ENCODE measurements around the gene KANK2.
A peak's percentile ranks its signal among the peaks of the same experiment; 100 is the strongest.

Gene KANK2

DNA sequence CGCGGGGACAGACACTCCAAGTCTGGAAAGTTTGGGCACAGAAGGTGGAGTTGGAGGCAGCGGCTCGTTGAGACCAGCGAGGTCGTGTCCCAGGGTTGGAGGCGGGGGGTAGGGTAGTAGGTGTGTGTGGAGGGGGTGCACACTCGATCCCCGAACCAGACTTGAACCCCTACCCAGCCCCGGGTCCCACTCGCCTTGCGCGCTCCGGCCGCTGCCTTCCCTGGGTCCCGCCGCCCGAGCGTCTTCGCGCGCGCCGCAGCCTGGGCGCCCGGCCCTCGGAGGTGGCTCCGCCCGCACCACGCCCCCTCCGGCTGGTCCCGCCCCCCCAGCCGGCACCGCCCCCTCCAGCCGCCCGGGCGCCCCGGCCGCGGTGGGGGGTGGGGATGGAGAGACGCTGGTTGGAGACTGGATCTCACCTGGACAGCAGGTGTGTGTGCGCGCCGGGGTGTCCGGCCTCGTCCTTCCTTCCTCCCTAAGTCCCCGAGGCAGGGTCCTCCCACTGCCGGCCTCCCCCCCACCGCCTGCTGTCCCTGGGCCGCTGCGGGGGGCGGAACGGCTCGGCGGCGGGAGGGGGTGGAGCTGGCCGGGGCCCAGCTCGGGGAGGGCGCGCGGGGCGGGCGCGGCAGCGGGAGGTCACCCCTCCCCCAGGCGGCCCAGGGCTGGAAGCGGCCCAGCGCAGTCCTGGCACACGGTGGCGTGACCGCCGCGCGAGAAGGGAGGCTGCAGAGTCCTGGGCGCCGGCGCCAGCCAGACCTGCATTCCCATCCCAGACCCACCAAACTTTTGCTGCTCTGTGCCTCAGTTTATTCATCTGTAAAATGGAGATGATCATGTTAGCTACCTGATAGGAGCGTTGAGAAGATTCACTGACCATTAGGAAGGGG lies at the start of gene KANK2:
TSS of gene KANK2 (minus strand) at position 255 of the 884 bp plus-strand sequence. CDS start 3,034 bp downstream, outside the sequence.
- TF ChIP-seq CTCF (IDR thresholded peaks at IDR 0.05; ENCODE audit: low read depth, low read length) (0 out of 2 replicates have a peak, but pooled peaks have one; percentile 9), EZH2phosphoT487 (IDR thresholded peaks at IDR 0.05; ENCODE audit: low read depth) (no peak)
- H3K4me3 ChIP-seq (ENCODE audit: low read length), result peak within 1 kb of the TSS; percentile 92
- H3K79me2 ChIP-seq (ENCODE audit: low read length), result no peaks in the 10 kb centered on the region
- H3K9me3 ChIP-seq (ENCODE audit: insufficient read depth, low read length), result no peaks in the 10 kb centered on the region
- peaks cover 12% of the 10 kb centered on the region for H3K27me3 ChIP-seq (ENCODE audit: low read depth, low read length)
- H3K27ac ChIP-seq (ENCODE audit: low read length), result no peak within 1 kb of the TSS
- H3K36me3 ChIP-seq (replicated peaks; ENCODE audit: low read depth, low read length), result no peaks in the 10 kb centered on the region
- H3K4me2 ChIP-seq (ENCODE audit: low read length), result peak within 1 kb of the TSS; percentile 99
- peak within 1 kb of the TSS; percentile 76 for H3K9ac ChIP-seq (ENCODE audit: low read length)
- H3K4me1 ChIP-seq (ENCODE audit: low read length), result peaks cover 31% of the 10 kb centered on the region
- peak within 1 kb of the TSS; percentile 42; the same call in 1 of the 2 replicates for H2AFZ ChIP-seq (ENCODE audit: low read depth, low read length)
- no peaks in the 10 kb centered on the region for H4K20me1 ChIP-seq (ENCODE audit: insufficient read depth, low read length)

DNA sequence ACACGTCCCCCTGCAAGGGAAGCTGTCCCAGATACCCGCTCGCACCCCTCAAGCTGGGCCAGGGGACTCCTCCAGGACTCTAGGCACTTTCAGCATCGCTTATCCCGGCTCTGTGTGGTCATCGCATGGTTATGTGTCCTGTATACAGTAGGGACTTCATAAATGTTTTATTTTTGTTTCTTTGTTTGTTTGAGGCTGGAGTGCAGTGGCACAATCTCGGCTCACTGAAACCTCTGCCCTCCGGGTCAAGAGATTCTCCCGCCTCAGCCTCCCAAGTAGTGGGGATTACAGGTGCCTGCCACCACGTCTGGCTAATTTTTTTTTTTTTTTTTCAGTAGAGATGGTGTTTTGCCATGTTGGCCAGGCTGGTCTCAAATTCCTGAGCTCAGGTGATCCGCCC lies 49.6 kb upstream of the KANK2 start:
- Histone ChIP-seq H3K27me3 (ENCODE audit: low read depth, low read length) (no peaks in the 10 kb centered on the region), H3K79me2 (ENCODE audit: low read length) (no peaks in the 10 kb centered on the region), H3K9me3 (ENCODE audit: insufficient read depth, low read length) (no peaks in the 10 kb centered on the region), H3K27ac (ENCODE audit: low read length) (no peak overlapping the region), H3K4me1 (ENCODE audit: low read length) (no peaks in the 10 kb centered on the region), H3K36me3 (replicated peaks; ENCODE audit: low read depth, low read length) (peaks cover 17% of the 10 kb centered on the region), H3K4me3 (ENCODE audit: low read length) (no peak overlapping the region), H3K9ac (ENCODE audit: low read length) (no peak overlapping the region), H3K4me2 (ENCODE audit: low read length) (no peak overlapping the region), H2AFZ (ENCODE audit: low read depth, low read length) (no peak overlapping the region), H4K20me1 (ENCODE audit: insufficient read depth, low read length) (no peaks in the 10 kb centered on the region)
- TF ChIP-seq CTCF (IDR thresholded peaks at IDR 0.05; ENCODE audit: low read depth, low read length), result no peak
- no peak for TF ChIP-seq EZH2phosphoT487 (IDR thresholded peaks at IDR 0.05; ENCODE audit: low read depth)

GRCh38 chr19:11244846-11245589 lies 47.7 kb upstream of the KANK2 start:
- Histone ChIP-seq H3K27me3 (ENCODE audit: low read depth, low read length) (no peaks in the 10 kb centered on the region), H3K27ac (ENCODE audit: low read length) (no peak overlapping the region), H3K79me2 (ENCODE audit: low read length) (no peaks in the 10 kb centered on the region), H3K9ac (ENCODE audit: low read length) (no peak overlapping the region), H2AFZ (ENCODE audit: low read depth, low read length) (no peak overlapping the region), H3K4me1 (ENCODE audit: low read length) (no peaks in the 10 kb centered on the region), H3K9me3 (ENCODE audit: insufficient read depth, low read length) (no peaks in the 10 kb centered on the region), H4K20me1 (ENCODE audit: insufficient read depth, low read length) (no peaks in the 10 kb centered on the region), H3K36me3 (replicated peaks; ENCODE audit: low read depth, low read length) (peaks cover 11% of the 10 kb centered on the region), H3K4me2 (ENCODE audit: low read length) (no peak overlapping the region), H3K4me3 (ENCODE audit: low read length) (no peak overlapping the region)
- no peak for TF ChIP-seq EZH2phosphoT487 (IDR thresholded peaks at IDR 0.05; ENCODE audit: low read depth)
- no peak for TF ChIP-seq CTCF (IDR thresholded peaks at IDR 0.05; ENCODE audit: low read depth, low read length)

- Histone ChIP-seq H3K4me3 (ENCODE audit: low read length) (no peak overlapping the region), H3K27ac (ENCODE audit: low read length) (no peak overlapping the region), H3K36me3 (replicated peaks; ENCODE audit: low read depth, low read length) (peaks cover 10% of the 10 kb centered on the region), H3K27me3 (ENCODE audit: low read depth, low read length) (no peaks in the 10 kb centered on the region), H3K4me1 (ENCODE audit: low read length) (no peaks in the 10 kb centered on the region), H3K9me3 (ENCODE audit: insufficient read depth, low read length) (no peaks in the 10 kb centered on the region), H2AFZ (ENCODE audit: low read depth, low read length) (no peak overlapping the region), H4K20me1 (ENCODE audit: insufficient read depth, low read length) (no peaks in the 10 kb centered on the region), H3K4me2 (ENCODE audit: low read length) (no peak overlapping the region), H3K9ac (ENCODE audit: low read length) (no peak overlapping the region), H3K79me2 (ENCODE audit: low read length) (no peaks in the 10 kb centered on the region)
- TF ChIP-seq CTCF (IDR thresholded peaks at IDR 0.05; ENCODE audit: low read depth, low read length), result no peak
- no peak for TF ChIP-seq EZH2phosphoT487 (IDR thresholded peaks at IDR 0.05; ENCODE audit: low read depth)
Observed at GRCh38 chr19:11243798-11244169, 46.4 kb upstream of the KANK2 start.

Data from OCI-LY3 (cell line).